Stimulated activated CD8-positive, alpha-beta memory T cell treated with anti-CD3 and anti-CD28 coated beads, Interleukin-2, amount 100 ng/mL, for 1 hour (primary cell): ENCODE data around the gene BAIAP2L1.
A peak's percentile ranks its signal among the peaks of the same experiment; 100 is the strongest.

Experiments
- DNase-seq, 2 donors: peaks; one replicate each; pipeline ENCODE4 v3.0.0-alpha.2; 2020; ENCODE audit warnings: low read depth in 2 of 2

BAIAP2L1 gene

DNA sequence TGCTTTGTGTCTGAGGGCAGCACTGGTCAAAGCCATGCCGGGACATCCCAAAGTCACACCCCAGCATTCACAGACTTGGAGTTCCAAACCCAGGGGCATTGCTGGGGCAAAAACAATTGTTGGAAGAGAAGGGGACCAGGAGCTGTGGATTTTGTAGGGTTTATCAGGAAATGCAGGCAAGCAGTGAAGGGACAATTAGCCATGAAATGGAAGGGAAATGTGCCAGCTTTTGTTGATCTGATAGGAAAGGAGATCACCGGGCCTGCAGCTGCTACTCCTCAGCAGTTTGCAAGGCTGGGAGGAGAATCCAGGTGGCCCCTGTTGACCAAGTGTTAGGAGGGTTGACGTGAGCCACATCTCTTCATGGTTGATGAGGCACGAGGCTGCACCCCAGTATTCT, 122.0 kb downstream of the BAIAP2L1 start:
- no peak for DNase-seq

DNA sequence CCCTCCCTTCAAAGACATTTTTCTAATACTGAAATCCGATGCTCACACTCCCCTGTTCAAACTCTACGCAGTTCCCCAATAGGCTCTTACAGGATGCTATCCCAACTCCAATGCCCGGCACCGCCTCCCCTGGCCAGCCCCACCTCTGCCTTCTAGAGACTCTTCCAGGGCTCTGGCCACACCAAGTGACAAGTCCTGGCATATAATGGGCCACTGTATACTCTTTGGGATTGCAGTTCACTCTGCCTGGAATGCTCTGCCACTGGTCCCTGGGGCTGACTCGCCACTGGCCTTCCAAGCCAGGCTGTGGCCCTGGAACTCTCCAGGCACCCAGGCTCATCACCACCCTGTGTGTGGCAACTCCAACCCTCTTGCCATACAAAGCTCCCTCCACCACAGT, 122.5 kb downstream of the BAIAP2L1 start:
- no peak for DNase-seq

DNA sequence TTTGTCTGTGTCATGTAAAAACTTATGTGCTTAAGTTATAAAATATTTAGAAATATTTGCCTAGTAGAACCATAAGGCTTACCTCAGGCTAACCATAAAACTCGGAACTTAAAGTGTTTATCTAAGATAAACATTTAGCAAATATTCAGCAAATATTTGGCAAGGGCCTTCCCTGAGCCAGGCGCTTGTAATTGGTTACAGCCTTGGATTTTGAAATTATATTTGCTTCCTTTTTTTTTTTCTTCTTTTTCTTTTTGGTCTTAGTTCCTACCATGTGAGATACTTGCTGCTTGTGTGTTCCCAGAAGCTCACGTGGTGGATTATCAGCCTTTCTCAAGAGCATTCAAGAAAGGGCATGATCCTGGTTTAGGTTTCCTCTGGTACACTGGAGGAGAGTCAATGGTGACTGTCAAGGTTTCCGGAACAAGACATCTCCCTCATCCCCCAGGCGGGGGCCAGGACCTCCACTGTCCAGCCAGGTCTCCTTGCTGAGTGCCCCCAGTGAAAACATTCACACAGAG, 124.6 kb downstream of the BAIAP2L1 start:
- no peak for DNase-seq

DNA sequence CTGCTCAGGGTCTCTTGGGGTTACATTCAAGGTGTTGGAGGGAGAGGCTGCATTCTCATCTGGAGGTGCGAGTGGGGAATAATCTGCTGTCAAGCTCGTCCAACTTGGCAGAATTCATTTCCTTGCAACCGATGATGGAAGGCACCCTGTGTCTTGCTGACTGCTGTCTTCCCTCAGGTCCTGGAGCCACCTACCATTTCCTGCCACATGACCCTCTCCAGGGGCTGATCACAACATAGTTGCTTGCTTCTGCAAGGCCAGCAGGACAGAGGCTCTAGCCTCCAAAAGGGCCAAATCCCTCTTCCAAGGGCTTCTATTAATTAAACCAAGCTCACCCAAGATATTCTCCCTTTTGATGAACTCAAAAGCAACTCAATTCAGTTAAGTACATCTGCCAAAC, 133.6 kb downstream of the BAIAP2L1 start:
- no peak for DNase-seq

- no peak for DNase-seq
Measured at GRCh38 chr7:98266840-98267239, 134.1 kb downstream of the BAIAP2L1 start.

DNA sequence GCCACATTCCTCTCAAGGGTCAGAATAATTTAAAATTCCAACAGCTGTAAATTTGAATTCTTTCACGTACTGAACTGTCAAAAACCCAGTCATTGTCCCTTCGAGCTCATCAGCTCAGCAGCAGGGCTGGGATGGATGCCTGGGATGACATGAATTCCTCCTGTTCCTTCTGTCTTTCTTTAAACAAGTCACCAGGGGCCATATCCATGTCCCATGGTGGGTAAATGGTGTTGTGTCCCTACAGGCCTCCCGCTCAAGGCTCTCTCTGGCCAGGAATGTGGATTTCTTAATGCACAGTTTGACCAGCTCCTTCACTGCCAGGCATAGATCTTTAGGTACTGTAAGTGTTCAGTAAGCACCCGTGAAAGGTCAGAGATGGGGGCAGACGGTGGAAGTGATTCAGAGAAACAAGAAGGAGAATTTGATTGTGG, 135.0 kb downstream of the BAIAP2L1 start:
- DNase-seq = no peak

DNA sequence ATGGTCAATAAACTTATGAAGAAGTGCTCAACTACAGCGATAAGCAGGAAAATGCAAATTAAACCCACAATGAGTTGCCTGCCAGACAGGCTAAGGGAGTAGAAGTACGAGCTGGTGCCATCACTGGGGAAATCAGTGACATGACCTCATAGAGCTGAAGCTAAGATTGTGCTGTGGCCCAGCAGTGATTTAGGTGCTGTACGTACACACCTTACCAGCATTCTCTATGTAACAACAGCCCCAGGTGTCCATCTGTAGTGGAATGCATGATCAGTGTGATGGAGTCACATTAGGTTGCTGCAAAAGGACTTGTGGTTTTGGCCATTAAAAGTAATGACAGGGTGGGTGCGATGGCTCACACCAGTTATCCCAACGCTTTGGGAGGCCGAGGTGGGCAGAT, 143.2 kb downstream of the BAIAP2L1 start:
- DNase-seq = no peak

- no peak for DNase-seq
Measured at GRCh38 chr7:98256431-98256830, 144.5 kb downstream of the BAIAP2L1 start.

GRCh38 chr7:98254951-98255610, 145.8 kb downstream of the BAIAP2L1 start:
- no peak for DNase-seq

- no peak for DNase-seq
Measured at GRCh38 chr7:98254516-98254915, 146.4 kb downstream of the BAIAP2L1 start.

- no peak for DNase-seq
Measured at GRCh38 chr7:98252425-98253054, 148.3 kb downstream of the BAIAP2L1 start.

- DNase-seq = peak; percentile 74 to 75
Measured at GRCh38 chr7:98251601-98252424, 149.1 kb downstream of the BAIAP2L1 start, which contains the start of gene TECPR1. Gene TECPR1 (minus strand): TSS chr7:98252232. CDS start chr7:98246146, 6,086 bp downstream.

DNA sequence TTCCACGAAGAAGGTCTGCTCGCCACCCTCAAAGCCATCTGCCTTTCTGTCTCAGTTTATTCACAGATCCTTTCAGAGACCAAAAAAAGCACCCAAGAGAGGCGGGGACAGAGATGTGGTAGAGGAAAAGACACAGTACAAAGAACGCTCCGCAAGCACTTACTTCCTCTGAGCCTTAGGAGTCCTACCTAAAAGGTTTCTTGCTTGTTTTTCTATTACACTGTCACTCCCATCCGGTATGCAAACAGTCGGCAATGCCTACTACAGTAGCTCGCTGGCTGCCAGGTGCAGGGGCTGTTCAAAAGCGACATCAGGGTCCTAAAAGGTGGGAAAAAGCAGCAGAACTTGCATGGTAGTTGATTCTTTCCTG, 149.7 kb downstream of the BAIAP2L1 start:
- DNase-seq = no peak

DNA sequence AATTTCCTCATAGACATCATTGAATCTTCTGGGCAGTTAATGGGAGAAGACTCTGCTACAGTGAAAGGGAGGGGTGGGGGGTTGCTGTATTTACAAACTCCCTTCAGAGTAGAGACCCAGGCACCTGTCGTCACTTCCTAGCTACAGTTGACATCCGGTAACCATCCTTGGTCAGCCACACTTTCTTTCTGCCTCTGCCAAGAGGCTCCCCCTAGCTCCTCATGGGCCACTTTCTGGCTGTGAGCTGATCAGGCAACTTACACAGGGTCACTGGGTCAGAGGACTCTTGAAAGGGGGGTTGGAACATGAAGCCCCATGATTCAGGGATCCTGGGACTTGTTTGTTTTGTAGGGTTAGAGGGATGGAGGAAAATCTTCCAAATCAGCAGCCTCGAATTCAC, 150.1 kb downstream of the BAIAP2L1 start:
- DNase-seq = peak in 1 of 2 donors; percentile 6

DNA sequence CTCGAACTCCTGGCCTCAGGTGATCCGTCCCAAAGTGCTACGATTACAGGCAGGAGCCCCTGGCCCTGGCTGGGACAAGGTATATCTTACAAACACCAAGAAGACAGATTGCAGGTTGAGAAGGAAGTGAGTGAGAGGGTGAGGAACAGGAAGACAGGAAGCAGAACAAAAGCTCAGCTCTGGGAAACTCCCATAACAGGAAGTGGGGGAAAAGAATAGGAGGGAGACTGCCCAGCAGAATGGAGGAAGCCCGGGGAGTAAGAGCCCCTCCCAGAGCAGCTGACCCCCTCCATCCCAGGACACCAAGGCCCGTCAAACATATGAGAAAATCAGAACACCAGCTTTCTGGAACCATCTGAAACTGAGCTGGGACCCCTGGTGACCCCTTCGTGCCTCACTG, 151.8 kb downstream of the BAIAP2L1 start:
- no peak for DNase-seq

- DNase-seq = no peak
Measured at GRCh38 chr7:98248156-98248555, 152.7 kb downstream of the BAIAP2L1 start.

DNA sequence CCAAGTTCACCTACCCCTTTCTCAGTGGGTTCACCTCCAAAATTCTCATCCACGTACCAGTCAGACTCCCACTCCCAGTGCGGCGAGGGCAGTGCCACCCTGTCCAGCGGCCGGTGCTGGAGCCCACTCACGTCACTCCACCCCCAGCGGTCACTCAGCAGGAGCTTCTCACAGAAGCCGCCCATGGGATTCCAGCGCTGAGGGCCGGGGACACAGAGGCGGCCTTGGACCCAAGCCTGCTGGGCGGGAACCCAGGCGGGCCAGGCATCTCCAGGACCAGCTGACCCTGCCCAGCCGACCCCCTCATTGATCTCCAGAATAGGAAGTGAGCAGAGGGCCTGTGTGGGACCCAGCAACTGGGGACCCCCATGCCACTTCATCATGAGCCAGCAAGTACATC, 156.0 kb downstream of the BAIAP2L1 start:
- no peak for DNase-seq

GRCh38 chr7:98242934-98243333, 158.0 kb downstream of the BAIAP2L1 start:
- no peak for DNase-seq

DNA sequence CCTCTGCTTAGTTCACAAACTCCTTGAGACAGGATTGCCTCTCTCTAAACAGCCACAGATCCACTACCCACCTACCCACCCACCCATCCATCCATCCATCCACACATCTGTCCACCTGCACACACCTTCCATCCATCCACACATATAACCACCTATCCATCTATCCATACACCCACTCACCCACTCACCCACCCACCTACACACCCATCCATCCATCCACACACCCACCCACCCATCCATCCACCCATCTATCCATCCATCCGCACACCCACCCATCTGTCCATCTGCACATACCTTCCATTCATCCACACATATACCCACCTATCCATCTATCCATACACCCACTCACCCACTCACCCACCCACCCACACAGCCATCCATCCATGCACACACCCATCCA, 158.5 kb downstream of the BAIAP2L1 start:
- DNase-seq = no peak

DNA sequence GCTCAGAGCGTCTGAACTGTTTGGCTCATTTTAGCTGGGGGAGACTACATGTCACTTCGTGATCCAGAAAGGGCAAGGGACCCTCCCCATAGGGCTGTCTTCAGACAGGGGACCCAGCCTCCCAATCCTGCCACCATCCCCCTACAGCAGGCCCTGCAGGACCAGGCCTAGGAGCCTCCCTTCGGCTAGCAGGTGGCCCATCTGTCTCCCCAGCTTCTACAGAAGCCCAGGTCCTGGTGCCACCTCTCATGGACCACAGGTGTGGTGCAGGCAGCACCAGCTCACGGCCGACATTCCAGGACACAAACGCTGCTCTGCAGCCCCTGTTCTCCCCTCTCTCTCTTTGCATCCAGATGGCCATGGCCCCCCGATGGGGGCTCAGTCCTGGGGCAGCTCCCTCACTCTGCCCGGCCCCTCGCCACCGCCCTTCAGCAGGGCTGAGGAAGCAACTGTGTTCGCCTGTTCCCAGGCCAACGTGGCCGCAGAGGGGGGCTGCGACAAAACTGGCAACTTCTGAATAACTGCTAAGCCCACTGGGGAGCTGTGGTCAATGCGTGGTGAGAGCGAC, 159.1 kb downstream of the BAIAP2L1 start:
- DNase-seq = no peak
